Right lobe of liver (tissue), 6 donors: ENCODE results near the gene LDB2. TPM values are rescaled to one million over a fixed set of nuclear protein-coding genes. Genes with fewer than 3 reads are reported as not detected.

Source experiments
- ATAC-seq, 4 donors: fragments of 200-7000 bp; cut with Tn5 transposase; one replicate each; pipeline ENCODE4 v1.9.1; 2020; ENCODE audit warnings: mild to moderate bottlenecking in 4 of 4, moderate library complexity in 4 of 4
- DNase-seq, 3 donors: peaks; one replicate each; pipeline ENCODE4 v3.0.0-alpha.2; 2020
- H3K27ac ChIP-seq, 3 donors: fragments of 200-600 bp; one replicate each; pipeline ENCODE4 v1.8.0; 2022
- H3K27me3 ChIP-seq, 2 donors: fragments of 200-600 bp; one replicate each; pipeline ENCODE4 v1.8.0; 2022
- H3K36me3 ChIP-seq, 4 donors: fragments of 200-600 bp; sonication (generic) in 1 of 4; one replicate each; pipeline versions ENCODE4 v1.5.1 to v1.8.0; 2017 to 2022; ENCODE audit warnings: control low read depth in 1 of 4
- H3K4me1 ChIP-seq, 4 donors: fragments of 200-600 bp; sonication (generic) in 1 of 4; one replicate each; pipeline versions ENCODE4 v1.5.1 to v1.8.0; 2017 to 2022; ENCODE audit warnings: control low read depth in 1 of 4
- H3K4me3 ChIP-seq, 3 donors: fragments of 200-600 bp; one replicate each; pipeline ENCODE4 v1.8.0; 2022
- H3K9me3 ChIP-seq, 4 donors: fragments of 200-600 bp; sonication (generic) in 1 of 4; one replicate each; pipeline versions ENCODE4 v1.5.1 to v1.8.0; 2017 to 2022; ENCODE audit warnings: control low read depth in 1 of 4
- POLR2A ChIP-seq: fragments of 450-650 bp; IDR thresholded peaks from one replicate; pipeline ENCODE4 v1.6.1; 2017; ENCODE audit warnings: antibody characterized with exemption, mild to moderate bottlenecking
- WGBS: methylation state at CpG from one replicate; pipeline ENCODE4 v1.1.6; 2018; ENCODE audit warnings: low coverage, low lambda C conversion rate; ENCODE audit not compliant: insufficient coverage; ENCODE audit errors: missing lambda C conversion rate; 5-methylcytosine and 5-hydroxymethylcytosine counted together
- intact Hi-C, 2 donors: fragments of 100-400 bp; cut with DNase I; formaldehyde crosslinking; loops; one replicate each; pipeline versions ENCODE4 v1.11.2 to v1.14.1; 2022
- total RNA-seq, 6 experiments: library from RNA; depleted of rRNA in 2 of 6; stranded (reverse); fragments of >200 nt in 2 of 6; fragmentation: NEBNext Ultra II Directional in 3 of 6; extraction: Animal tissue kit (Norgen Biotek cat#: 25700) in 3 of 6; gene quantifications; one replicate each; pipeline versions ENCODE4 v1.1.0 to v1.2.4, GENCODE V29; 2016 to 2023
- TF ChIP-seq, protein P1 (sequence below), 4 donors: fragments of 200-600 bp in 3 of 4; fragments of 450-650 bp in 1 of 4; IDR thresholded peaks; one replicate each; pipeline versions ENCODE4 v1.5.1 to v1.8.0; 2016 to 2022; ENCODE audit warnings: antibody characterized with exemption in 4 of 4, mild to moderate bottlenecking in 2 of 4
- donor health status: DM: no; HTN: yes; CAD: no.
- donor health status: DM: no; HTN: no; CAD: no.
- donor health status: DM: no; HTN: no; CAD: no.
- donor health status: DM: no; HTN: yes; CAD: no.
- donor health status: DM: no; HTN: yes; CAD: no.

The LDB2 gene
- total RNA-seq, 6 experiments from 2014 or later = 11.4 to 26.6 (median 17.3) TPM

- H3K4me1 ChIP-seq = no peaks in the 10 kb centered on the region
- DNase-seq (no peak), ATAC-seq (no peak)
- 66% methylated on average over 4 of the region's 4 CpGs for WGBS
- H3K27ac ChIP-seq = no peak overlapping the region
- no peaks in the 10 kb centered on the region for H3K27me3 ChIP-seq
- intact Hi-C loops = no loop called here
- TF ChIP-seq, protein P1, sequence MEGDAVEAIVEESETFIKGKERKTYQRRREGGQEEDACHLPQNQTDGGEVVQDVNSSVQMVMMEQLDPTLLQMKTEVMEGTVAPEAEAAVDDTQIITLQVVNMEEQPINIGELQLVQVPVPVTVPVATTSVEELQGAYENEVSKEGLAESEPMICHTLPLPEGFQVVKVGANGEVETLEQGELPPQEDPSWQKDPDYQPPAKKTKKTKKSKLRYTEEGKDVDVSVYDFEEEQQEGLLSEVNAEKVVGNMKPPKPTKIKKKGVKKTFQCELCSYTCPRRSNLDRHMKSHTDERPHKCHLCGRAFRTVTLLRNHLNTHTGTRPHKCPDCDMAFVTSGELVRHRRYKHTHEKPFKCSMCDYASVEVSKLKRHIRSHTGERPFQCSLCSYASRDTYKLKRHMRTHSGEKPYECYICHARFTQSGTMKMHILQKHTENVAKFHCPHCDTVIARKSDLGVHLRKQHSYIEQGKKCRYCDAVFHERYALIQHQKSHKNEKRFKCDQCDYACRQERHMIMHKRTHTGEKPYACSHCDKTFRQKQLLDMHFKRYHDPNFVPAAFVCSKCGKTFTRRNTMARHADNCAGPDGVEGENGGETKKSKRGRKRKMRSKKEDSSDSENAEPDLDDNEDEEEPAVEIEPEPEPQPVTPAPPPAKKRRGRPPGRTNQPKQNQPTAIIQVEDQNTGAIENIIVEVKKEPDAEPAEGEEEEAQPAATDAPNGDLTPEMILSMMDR (IDR thresholded peaks at IDR 0.05) = no peak
- TF ChIP-seq POLR2A = no peak
- no peak overlapping the region for H3K4me3 ChIP-seq
- H3K9me3 ChIP-seq = no peaks in the 10 kb centered on the region
- H3K36me3 ChIP-seq = no peaks in the 10 kb centered on the region
Measured at GRCh38 chr4:16859031-16859430, 39.4 kb downstream of the LDB2 start.

DNA sequence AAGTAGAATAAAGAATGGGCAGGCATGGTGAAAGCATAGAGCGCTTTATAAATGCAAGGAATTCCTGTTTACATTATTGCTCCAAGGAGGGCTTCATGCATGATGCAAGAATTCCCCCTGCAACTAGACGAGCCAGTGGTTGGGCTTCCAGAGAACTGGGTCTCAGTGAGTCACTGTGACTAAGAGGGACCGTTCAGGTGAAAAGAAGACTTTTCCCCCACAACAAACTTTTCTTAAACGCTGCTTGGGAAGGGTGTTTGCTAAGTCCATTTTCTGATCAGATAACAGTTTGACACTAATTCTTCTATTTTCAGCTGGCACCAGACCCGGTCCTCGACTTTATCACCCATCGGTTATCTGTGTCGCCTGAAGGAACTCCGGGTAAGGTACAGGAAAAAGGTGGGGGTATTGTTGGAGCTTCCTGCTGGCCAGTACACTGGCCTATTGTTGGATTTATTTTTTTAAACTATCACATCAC is 40.1 kb downstream of the LDB2 start:
- DNase-seq = no peak
- TF ChIP-seq, protein P1 (IDR thresholded peaks at IDR 0.05) = no peak
- TF ChIP-seq POLR2A = no peak
- peak; percentile 51 to 69 (median 66) for ATAC-seq
- intact Hi-C loops = no loop called here
- H3K27me3 ChIP-seq = no peaks in the 10 kb centered on the region
- no peak overlapping the region for H3K4me3 ChIP-seq
- H3K36me3 ChIP-seq = no peaks in the 10 kb centered on the region
- H3K4me1 ChIP-seq = no peaks in the 10 kb centered on the region
- H3K27ac ChIP-seq = no peak overlapping the region
- WGBS = 49% methylated on average over 9 of the region's 9 CpGs
- H3K9me3 ChIP-seq = no peaks in the 10 kb centered on the region

GRCh38 chr4:16857425-16857824 is 41.0 kb downstream of the LDB2 start:
- intact Hi-C loops = no loop called here
- DNase-seq = no peak
- WGBS = 74% methylated on average over 5 of the region's 5 CpGs
- H3K4me3 ChIP-seq = no peak overlapping the region
- peak overlapping the region in 1 of 3 donors; percentile 6 for H3K27ac ChIP-seq
- no peaks in the 10 kb centered on the region for H3K27me3 ChIP-seq
- no peaks in the 10 kb centered on the region for H3K4me1 ChIP-seq
- ATAC-seq = peak in 2 of 4 donors; percentile 23 to 29
- TF ChIP-seq, protein P1 (IDR thresholded peaks at IDR 0.05) = no peak
- no peak for TF ChIP-seq POLR2A
- no peaks in the 10 kb centered on the region for H3K9me3 ChIP-seq
- no peaks in the 10 kb centered on the region for H3K36me3 ChIP-seq

- Histone ChIP-seq H3K27ac (no peak overlapping the region), H3K4me3 (no peak overlapping the region), H3K9me3 (no peaks in the 10 kb centered on the region), H3K36me3 (no peaks in the 10 kb centered on the region), H3K4me1 (no peaks in the 10 kb centered on the region), H3K27me3 (no peaks in the 10 kb centered on the region)
- DNase-seq (no peak), ATAC-seq (no peak)
- 78% methylated on average over 2 of the region's 2 CpGs for WGBS
- intact Hi-C loops = no loop called here
- TF ChIP-seq, protein P1 (IDR thresholded peaks at IDR 0.05) = no peak
- TF ChIP-seq POLR2A = no peak
Measured at GRCh38 chr4:16853640-16854039, 44.8 kb downstream of the LDB2 start.

GRCh38 chr4:16852644-16853043 is 45.8 kb downstream of the LDB2 start:
- no peaks in the 10 kb centered on the region for H3K4me1 ChIP-seq
- H3K4me3 ChIP-seq = no peak overlapping the region
- no peak overlapping the region for H3K27ac ChIP-seq
- H3K27me3 ChIP-seq = no peaks in the 10 kb centered on the region
- no peaks in the 10 kb centered on the region for H3K36me3 ChIP-seq
- intact Hi-C loops = no loop called here
- ATAC-seq (no peak), DNase-seq (no peak)
- TF ChIP-seq, protein P1 (IDR thresholded peaks at IDR 0.05) = no peak
- TF ChIP-seq POLR2A = no peak
- no peaks in the 10 kb centered on the region for H3K9me3 ChIP-seq
